ENCODE measurements around the gene FGGY.

Gene FGGY

GRCh38 chr1:59342801-59343575 lies 46.1 kb downstream of the FGGY start:
- no peak for TF ChIP-seq CTCF (conservative IDR thresholded peaks at IDR 0.05; ENCODE audit: low read depth)
- CTCF ChIA-PET: no interaction called here
- POLR2A ChIA-PET (ENCODE audit: low non-redundant PET): no interaction called here
- DNase-seq (ENCODE audit: low spot score): no peak
- no peak overlapping the region for H3K27ac ChIP-seq

DNA sequence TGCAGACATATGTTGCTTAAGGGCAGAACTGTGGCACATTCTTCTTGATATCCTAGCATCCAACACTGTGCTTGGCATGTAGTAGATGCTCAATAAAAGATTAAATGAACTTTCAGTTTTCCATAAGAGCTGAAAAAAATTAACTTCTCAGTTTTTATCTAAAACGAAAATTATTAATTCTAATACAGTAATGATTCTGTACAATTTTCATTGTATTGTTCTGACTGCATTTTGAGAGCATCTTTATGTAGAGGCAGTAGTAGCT lies 46.6 kb downstream of the FGGY start:
- no peak for DNase-seq (ENCODE audit: low spot score)
- POLR2A ChIA-PET (ENCODE audit: low non-redundant PET): no interaction called here
- CTCF ChIA-PET: no interaction called here
- H3K27ac ChIP-seq: no peak overlapping the region
- TF ChIP-seq CTCF (conservative IDR thresholded peaks at IDR 0.05; ENCODE audit: low read depth): no peak

DNA sequence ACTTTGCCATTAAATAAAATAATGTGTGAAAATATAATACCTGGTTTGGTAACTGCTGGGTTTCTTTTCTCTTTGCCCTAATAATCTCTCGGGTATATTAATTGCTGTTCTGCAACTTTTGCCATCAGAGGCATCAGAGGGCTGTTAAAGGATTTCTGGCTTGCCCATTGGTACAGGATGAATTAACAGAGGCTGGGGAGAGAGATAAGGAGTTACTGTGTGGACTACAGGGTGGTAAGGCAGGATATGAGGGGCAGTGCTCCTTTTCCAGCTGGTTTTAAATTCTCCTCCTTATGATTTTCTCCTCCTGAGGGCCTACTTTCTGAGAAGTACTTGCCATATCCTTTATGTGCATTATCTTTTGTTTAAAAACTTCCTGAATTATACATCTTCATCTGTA lies 48.3 kb downstream of the FGGY start:
- POLR2A ChIA-PET (ENCODE audit: low non-redundant PET): no interaction called here

DNA sequence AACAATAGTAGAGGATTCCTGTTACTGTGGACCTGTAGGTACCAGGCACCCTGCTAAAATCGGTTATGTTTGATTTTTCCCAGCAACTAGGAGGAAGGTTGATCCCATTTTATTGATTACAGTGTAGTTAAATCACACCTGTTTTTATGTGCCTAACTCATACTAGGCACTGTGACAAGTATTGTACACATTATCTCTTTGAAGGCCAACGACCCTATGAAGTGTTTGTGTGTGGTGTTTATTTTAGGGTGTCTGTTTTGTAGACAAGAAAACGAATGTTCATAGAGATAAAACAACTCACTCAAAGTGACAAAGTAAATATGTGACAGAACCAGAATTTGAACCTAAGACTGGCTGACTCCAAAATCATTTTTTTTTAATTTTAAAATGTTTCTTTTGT lies 49.5 kb downstream of the FGGY start:
- no peak for DNase-seq (ENCODE audit: low spot score)
- TF ChIP-seq CTCF (conservative IDR thresholded peaks at IDR 0.05; ENCODE audit: low read depth): no peak
- ChIA-PET CTCF (no interaction called here), POLR2A (ENCODE audit: low non-redundant PET) (no interaction called here)
- H3K27ac ChIP-seq: no peak overlapping the region

More for the DNA sequence above, 48.3 kb downstream of the FGGY start:
- DNase-seq (ENCODE audit: low spot score): no peak
- no peak overlapping the region for H3K27ac ChIP-seq
- CTCF ChIA-PET: no interaction called here
- no peak for TF ChIP-seq CTCF (conservative IDR thresholded peaks at IDR 0.05; ENCODE audit: low read depth)

DNA sequence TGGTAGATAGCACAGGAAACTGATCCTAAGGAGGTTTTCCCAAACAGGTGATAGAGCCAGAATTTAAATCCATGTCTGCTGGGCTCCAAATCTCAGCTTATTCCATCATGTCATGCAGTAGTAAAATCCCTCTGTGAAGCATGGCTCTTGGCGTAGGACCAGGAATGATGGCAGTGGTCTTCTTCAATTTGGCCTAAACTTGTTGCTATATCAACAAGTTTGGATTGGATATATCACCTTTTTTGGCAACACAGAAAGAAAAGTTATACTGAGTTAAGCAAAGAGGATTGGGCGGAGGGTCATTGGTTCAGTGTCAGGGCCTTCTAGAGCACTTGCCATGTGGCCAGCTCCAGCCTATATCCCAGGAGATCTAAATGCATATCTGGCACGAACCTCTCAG lies 52.2 kb downstream of the FGGY start:
- H3K27ac ChIP-seq: no peak overlapping the region
- no peak for TF ChIP-seq CTCF (conservative IDR thresholded peaks at IDR 0.05; ENCODE audit: low read depth)
- DNase-seq (ENCODE audit: low spot score): no peak
- ChIA-PET CTCF (no interaction called here), POLR2A (ENCODE audit: low non-redundant PET) (interaction anchor here (0.6 kb wide), 1 partner anchor 566 kb away, joined by 3 read pairs; the partner anchor contains the start of gene JUN)

GRCh38 chr1:59350521-59350920 lies 53.6 kb downstream of the FGGY start:
- CTCF ChIA-PET: no interaction called here
- no peak for DNase-seq (ENCODE audit: low spot score)
- no peak overlapping the region for H3K27ac ChIP-seq
- TF ChIP-seq CTCF (conservative IDR thresholded peaks at IDR 0.05; ENCODE audit: low read depth): no peak
- POLR2A ChIA-PET (ENCODE audit: low non-redundant PET): no interaction called here
